Thymus (tissue), 11 donors: Measurements from ENCODE around the gene TSN. TPM values are rescaled to one million over a fixed set of nuclear protein-coding genes. Genes with fewer than 3 reads are reported as not detected.
"Not testable (repeated sequence)": the region's sequence is repeated elsewhere in the genome, so short reads cannot be mapped to it uniquely, and the experiment has no call there.

Experiments used
- DNase-seq, 9 donors: peaks; one replicate each; pipeline ENCODE4 v3.0.0-alpha.2; 2013; ENCODE audit warnings: low spot score in 9 of 9, low read depth in 6 of 9, missing footprints in 1 of 9
- H3K27ac ChIP-seq, 2 donors: one replicate each; pipeline ENCODE4 v1.5.1; 2013; ENCODE audit warnings: control low read depth in 1 of 2, low read depth in 1 of 2, low read length in 1 of 2, mild to moderate bottlenecking in 1 of 2, moderate library complexity in 1 of 2
- H3K27me3 ChIP-seq, 2 donors: one replicate each; pipeline ENCODE4 v1.5.1; 2013; ENCODE audit warnings: low read length in 1 of 2; ENCODE audit not compliant: control insufficient read depth in 2 of 2, insufficient read depth in 1 of 2
- H3K36me3 ChIP-seq, 2 donors: one replicate each; pipeline ENCODE4 v1.5.1; 2013; ENCODE audit warnings: low read length in 1 of 2, mild to moderate bottlenecking in 1 of 2, moderate library complexity in 1 of 2; ENCODE audit not compliant: control insufficient read depth in 2 of 2, insufficient read depth in 2 of 2
- H3K4me1 ChIP-seq, 2 donors: one replicate each; pipeline ENCODE4 v1.5.1; 2013; ENCODE audit warnings: low read length in 2 of 2; ENCODE audit not compliant: control insufficient read depth in 2 of 2, insufficient read depth in 2 of 2
- H3K4me3 ChIP-seq, 2 donors: one replicate each; pipeline ENCODE4 v1.5.1; 2013; ENCODE audit warnings: low read length in 2 of 2, control low read depth in 1 of 2, mild to moderate bottlenecking in 1 of 2
- H3K9me3 ChIP-seq, 2 donors: one replicate each; pipeline ENCODE4 v1.5.1; 2013; ENCODE audit warnings: low read length in 1 of 2, mild to moderate bottlenecking in 1 of 2; ENCODE audit not compliant: control insufficient read depth in 2 of 2, insufficient read depth in 1 of 2
- WGBS: extraction: QIAGEN DNeasy Blood & Tissue Kit; methylation state at CpG from one replicate; pipeline ENCODE4 v1.1.7; 2013; 5-methylcytosine and 5-hydroxymethylcytosine counted together
- polyA plus RNA-seq: library from polyadenylated mRNA; stranded (reverse); fragments of 200-250 nt; gene quantifications from one replicate; pipeline ENCODE4 v1.2.3, GENCODE V29; 2013
- total RNA-seq: library from RNA; stranded (reverse); fragments of 120-200 nt; gene quantifications from one replicate; pipeline ENCODE4 v1.2.4, GENCODE V29; 2013
- donor health status: healthy.

TSN gene
- total and polyA plus RNA-seq, 2 donors, result 48.0 to 48.5 TPM

DNA sequence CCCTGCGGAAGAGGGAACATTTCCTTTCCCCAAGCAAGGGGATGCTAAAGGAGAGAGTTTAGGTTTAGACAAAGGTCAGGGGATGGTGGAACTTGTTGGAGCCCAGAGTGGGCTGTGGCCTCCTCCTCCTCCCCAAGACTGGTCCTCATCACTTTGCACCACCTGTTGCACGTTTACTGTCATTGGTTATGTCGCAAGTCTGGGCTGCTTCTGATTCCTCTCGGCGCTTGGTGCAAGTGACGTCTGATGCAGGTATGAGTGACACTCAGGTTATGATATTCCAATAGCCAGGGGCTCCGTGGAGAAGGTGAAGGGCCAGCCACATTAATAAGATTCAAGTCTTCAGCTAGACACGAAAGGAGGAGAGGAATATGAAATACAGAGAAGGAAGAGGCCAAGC, 59.8 kb downstream of the TSN start:
- WGBS, result 91% methylated on average over 8 of the region's 8 CpGs
- no peak for DNase-seq
- H3K27ac ChIP-seq, result no peak overlapping the region
- peaks cover 0 to 2% of the 10 kb centered on the region in 2 donors for H3K27me3 ChIP-seq
- no peak overlapping the region for H3K4me3 ChIP-seq
- H3K4me1 ChIP-seq, result peaks cover 0 to 11% of the 10 kb centered on the region in 2 donors
- H3K36me3 ChIP-seq, result no peaks in the 10 kb centered on the region
- peaks cover 0 to 5% of the 10 kb centered on the region in 2 donors for H3K9me3 ChIP-seq

DNA sequence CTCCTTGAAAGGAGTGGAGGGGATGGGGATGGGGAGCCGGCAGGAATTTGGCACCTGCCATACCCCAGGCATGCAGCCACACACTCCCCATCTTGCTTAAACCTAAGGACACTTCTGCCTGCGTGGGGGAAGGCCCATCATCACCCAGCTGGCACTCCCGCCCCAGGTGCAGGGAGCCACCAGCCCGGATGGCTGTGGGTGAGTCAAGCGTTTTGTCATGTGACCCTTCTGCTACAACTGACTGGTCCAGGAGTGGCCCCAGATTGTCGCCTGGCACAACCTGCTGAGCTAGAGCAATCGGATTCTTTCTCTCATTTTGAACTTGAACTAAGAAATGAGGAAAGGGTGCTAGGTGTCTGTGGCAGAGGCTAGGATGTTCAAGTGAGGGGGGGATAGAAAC, 61.3 kb downstream of the TSN start:
- Histone ChIP-seq H3K9me3 (peaks cover 0 to 5% of the 10 kb centered on the region in 2 donors), H3K27ac (no peak overlapping the region), H3K4me1 (peaks cover 0 to 14% of the 10 kb centered on the region in 2 donors), H3K27me3 (peaks cover 0 to under 1% of the 10 kb centered on the region in 2 donors), H3K36me3 (no peaks in the 10 kb centered on the region), H3K4me3 (no peak overlapping the region)
- DNase-seq, result no peak
- 91% methylated on average over 7 of the region's 7 CpGs for WGBS

- not testable (repeated sequence) for H3K36me3 ChIP-seq, H3K27me3 ChIP-seq, DNase-seq, H3K4me3 ChIP-seq, H3K27ac ChIP-seq, H3K9me3 ChIP-seq
- peaks cover 0 to 14% of the 10 kb centered on the region in 2 donors for H3K4me1 ChIP-seq
- WGBS, result 98% methylated on average over 1 of the region's 1 CpG
Observed at GRCh38 chr2:121817304-121817703, 61.9 kb downstream of the TSN start.

Other genes with a start within 250 kb of the TSN start
- gene RNU4ATAC, start 224.8 kb upstream of the TSN start, total RNA-seq, result 128 TPM
- gene RNU4ATAC, start 224.8 kb upstream of the TSN start, polyA plus RNA-seq, result not detected
- gene CLASP1, start 106.2 kb upstream of the TSN start, total RNA-seq, result 18.4 TPM
- 11.6 TPM for gene CLASP1, start 106.2 kb upstream of the TSN start, polyA plus RNA-seq
- gene NIFK, start 18.8 kb upstream of the TSN start, total RNA-seq, result 74.4 TPM
- gene NIFK, start 18.8 kb upstream of the TSN start, polyA plus RNA-seq, result 75.4 TPM